Common myeloid progenitor, CD34-positive (primary cell): ENCODE data around the gene EIF2D.

Source experiments
- CTCF ChIA-PET: fragments of 350-600 bp; sonication (Branson Sonifier 250); formaldehyde crosslinking; loops from one replicate; lab custom pipeline; 2021; ENCODE audit warnings: antibody characterized with exemption; lab: Charles Lee
- POLR2A ChIA-PET: fragments of 350-600 bp; sonication (Branson Sonifier 250); formaldehyde crosslinking; loops from one replicate; lab custom pipeline; 2021; ENCODE audit warnings: antibody characterized with exemption; lab: Charles Lee
- DNase-seq, 3 donors: peaks; one replicate each; pipeline versions ENCODE4 v3.0.0 to v3.0.0-alpha.2; 2013
- H3K27ac ChIP-seq, 2 experiments: 1 replicate in 1 of 2; 2 replicates in 1 of 2; pipeline ENCODE4 v1.7.0; 2013; ENCODE audit warnings: inconsistent platforms in 2 of 2, low read length in 2 of 2, mild to moderate bottlenecking in 2 of 2, low read depth in 1 of 2, moderate library complexity in 1 of 2; ENCODE audit not compliant: severe bottlenecking in 2 of 2, insufficient read depth in 1 of 2, poor library complexity in 1 of 2
- H3K27me3 ChIP-seq, 5 experiments: replicated peaks in 2 of 5; 1 replicate in 3 of 5; 2 replicates in 2 of 5; pipeline versions ENCODE4 v1.6.1 to v1.7.0; 2013; ENCODE audit warnings: low read length in 4 of 5, mild to moderate bottlenecking in 2 of 5, moderate library complexity in 2 of 5, inconsistent platforms in 1 of 5; ENCODE audit not compliant: insufficient read depth in 5 of 5, control insufficient read depth in 4 of 5
- H3K36me3 ChIP-seq, 4 experiments: 1 replicate in 2 of 4; 2 replicates in 2 of 4; pipeline versions ENCODE4 v1.6.1 to v1.7.0; 2013; ENCODE audit warnings: low read length in 3 of 4, control low read depth in 1 of 4, mild to moderate bottlenecking in 1 of 4; ENCODE audit not compliant: control insufficient read depth in 4 of 4, insufficient read depth in 4 of 4
- H3K4me1 ChIP-seq, 4 experiments: 1 replicate in 3 of 4; 2 replicates in 1 of 4; pipeline versions ENCODE4 v1.6.1 to v1.7.1; 2013; ENCODE audit warnings: low read length in 3 of 4, mild to moderate bottlenecking in 3 of 4, control low read depth in 1 of 4, inconsistent platforms in 1 of 4, moderate library complexity in 1 of 4; ENCODE audit not compliant: control insufficient read depth in 4 of 4, insufficient read depth in 4 of 4; ENCODE audit errors: control extremely low read depth in 1 of 4
- H3K4me3 ChIP-seq, 7 experiments: 1 replicate in 4 of 7; 2 replicates in 3 of 7; pipeline versions ENCODE4 v1.5.1 to v1.7.0; 2013; ENCODE audit warnings: mild to moderate bottlenecking in 7 of 7, low read length in 6 of 7, moderate library complexity in 6 of 7, inconsistent platforms in 2 of 7, low read depth in 2 of 7, control low read depth in 1 of 7; ENCODE audit not compliant: insufficient read depth in 4 of 7, control insufficient read depth in 1 of 7; ENCODE audit errors: extremely low read depth in 1 of 7
- H3K9me3 ChIP-seq, 5 experiments: 1 replicate in 4 of 5; 2 replicates in 1 of 5; pipeline versions ENCODE4 v1.6.1 to v1.7.1; 2013; ENCODE audit warnings: low read length in 4 of 5, mild to moderate bottlenecking in 2 of 5, inconsistent platforms in 1 of 5, low read depth in 1 of 5, moderate library complexity in 1 of 5; ENCODE audit not compliant: control insufficient read depth in 4 of 5, insufficient read depth in 2 of 5; ENCODE audit errors: control extremely low read depth in 1 of 5
- WGBS: methylation state at CpG from one replicate; pipeline ENCODE4 v1.1.5; 2013; ENCODE audit not compliant: insufficient coverage; 5-methylcytosine and 5-hydroxymethylcytosine counted together

Gene EIF2D

GRCh38 chr1:206575894-206576737, 36.1 kb downstream of the EIF2D start:
- Histone ChIP-seq H3K9me3 (no peaks in the 10 kb centered on the region), H3K4me3 (peak overlapping the region in 3 of 7 experiments; percentile 6 to 58 (median 40)), H3K4me1 (peaks cover 32 to 80% (median 57%) of the 10 kb centered on the region in 4 experiments), H3K36me3 (peaks cover 3 to 19% (median 3%) of the 10 kb centered on the region in 4 experiments), H3K27ac (peak overlapping the region; percentile 25 to 88), H3K27me3 (no peaks in the 10 kb centered on the region)
- ChIA-PET CTCF (interaction anchor here (0.7 to 19.1 kb wide), 11 partner anchors 8 to 86 kb away, joined by 3 to 395 read pairs (median 4); no protein-coding TSS in a partner anchor), POLR2A (no interaction called here)
- DNase-seq = no peak
- 94% methylated on average over 2 of the region's 3 CpGs for WGBS

DNA sequence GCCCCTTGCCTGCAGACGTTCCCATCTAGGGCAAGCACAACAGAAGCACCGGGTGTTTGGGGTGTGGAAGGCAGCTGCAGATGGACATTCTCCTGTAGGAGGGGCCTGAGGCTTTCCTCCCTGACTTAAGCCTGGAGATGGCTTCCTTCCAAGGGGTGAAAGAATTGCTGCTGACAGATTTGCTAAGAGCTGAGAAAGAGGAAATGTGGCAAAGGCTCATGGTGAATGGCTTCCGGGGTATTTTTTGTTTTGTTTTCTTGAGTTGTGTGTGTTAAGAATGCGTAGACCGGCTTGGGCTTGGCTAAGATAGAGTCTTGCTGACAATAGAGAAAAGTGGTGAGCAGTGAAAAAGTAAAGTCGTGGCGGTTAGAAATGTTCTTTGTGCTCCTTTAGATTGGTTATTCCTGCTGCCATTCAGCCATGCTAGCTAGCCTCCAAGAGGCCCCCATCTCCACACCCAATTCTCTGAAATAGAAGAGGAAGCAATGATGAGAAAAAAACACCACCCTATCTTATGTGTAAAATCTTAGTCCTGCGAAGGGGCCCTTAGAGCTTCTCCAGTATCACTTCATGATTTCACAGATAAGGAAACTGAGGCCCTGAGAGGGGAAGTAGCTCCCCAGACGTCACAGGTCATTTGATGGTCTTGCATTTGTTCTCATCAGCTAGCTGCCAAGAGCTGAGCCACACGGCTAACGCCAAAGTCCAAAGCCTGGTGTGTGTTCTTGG, 36.9 kb downstream of the EIF2D start:
- peak overlapping the region; percentile 25 to 88 for H3K27ac ChIP-seq
- peak overlapping the region in 4 of 7 experiments; percentile 23 to 58 (median 36) for H3K4me3 ChIP-seq
- H3K4me1 ChIP-seq = peaks cover 25 to 72% (median 49%) of the 10 kb centered on the region in 4 experiments
- no peaks in the 10 kb centered on the region for H3K9me3 ChIP-seq
- DNase-seq = peak; percentile 84 to 93 (median 92)
- no peaks in the 10 kb centered on the region for H3K27me3 ChIP-seq
- ChIA-PET CTCF (interaction anchor here (0.7 to 19.1 kb wide), 11 partner anchors 9 to 85 kb away, joined by 3 to 395 read pairs (median 4); no protein-coding TSS in a partner anchor), POLR2A (no interaction called here)
- peaks cover 3 to 17% (median 3%) of the 10 kb centered on the region in 4 experiments for H3K36me3 ChIP-seq
- WGBS = 10% methylated on average over 6 of the region's 11 CpGs

GRCh38 chr1:206573762-206574161, 38.5 kb downstream of the EIF2D start:
- no peaks in the 10 kb centered on the region for H3K9me3 ChIP-seq
- WGBS = 100% methylated on average over 4 of the region's 4 CpGs
- DNase-seq = no peak
- CTCF ChIA-PET = interaction anchor here (1.4 to 19.1 kb wide), 3 partner anchors 14 to 84 kb away, joined by 3 to 395 read pairs (median 7); no protein-coding TSS in a partner anchor
- H3K4me3 ChIP-seq = no peak overlapping the region
- POLR2A ChIA-PET = no interaction called here
- H3K27ac ChIP-seq = no peak overlapping the region
- peaks cover 3 to 23% (median 8%) of the 10 kb centered on the region in 4 experiments for H3K36me3 ChIP-seq
- H3K4me1 ChIP-seq = peaks cover 16 to 58% (median 34%) of the 10 kb centered on the region in 4 experiments
- H3K27me3 ChIP-seq = no peaks in the 10 kb centered on the region

- Histone ChIP-seq H3K27ac (no peak overlapping the region), H3K36me3 (peaks cover 3 to 28% (median 10%) of the 10 kb centered on the region in 4 experiments), H3K27me3 (no peaks in the 10 kb centered on the region), H3K4me1 (peaks cover 16 to 53% (median 33%) of the 10 kb centered on the region in 4 experiments), H3K9me3 (no peaks in the 10 kb centered on the region), H3K4me3 (no peak overlapping the region)
- 95% methylated on average over 4 of the region's 4 CpGs for WGBS
- POLR2A ChIA-PET = no interaction called here
- DNase-seq = no peak
- CTCF ChIA-PET = interaction anchor here (1.4 to 19.1 kb wide), 4 partner anchors 10 to 84 kb away, joined by 3 to 395 read pairs (median 10); no protein-coding TSS in a partner anchor
These were observed 38.9 kb downstream of the EIF2D start for GRCh38 chr1:206573319-206573718.

DNA sequence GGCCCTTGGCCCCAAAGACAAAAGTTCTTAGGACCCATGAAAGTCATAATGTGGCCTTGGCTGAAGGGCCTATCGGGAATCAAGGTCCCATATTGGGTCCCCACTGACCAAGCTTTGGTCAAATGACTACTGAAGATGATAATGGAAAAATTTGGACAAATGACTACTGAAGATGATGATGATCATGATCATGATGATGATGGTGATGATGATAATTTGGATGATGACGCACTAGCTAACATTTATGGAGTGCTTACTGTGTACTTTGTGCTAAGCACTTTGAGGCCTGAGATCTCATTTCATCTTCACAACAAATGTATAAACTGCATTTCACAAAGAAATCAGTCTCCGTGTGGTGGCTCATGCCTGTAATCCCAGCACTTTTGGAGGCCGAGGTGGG, 39.4 kb downstream of the EIF2D start:
- no peak for DNase-seq
- Histone ChIP-seq H3K27me3 (no peaks in the 10 kb centered on the region), H3K9me3 (no peaks in the 10 kb centered on the region), H3K4me1 (peaks cover 17 to 48% (median 35%) of the 10 kb centered on the region in 4 experiments), H3K36me3 (peaks cover 3 to 33% (median 14%) of the 10 kb centered on the region in 4 experiments), H3K4me3 (no peak overlapping the region), H3K27ac (no peak overlapping the region)
- CTCF ChIA-PET = interaction anchor here (1.0 to 19.1 kb wide), 5 partner anchors 10 to 188 kb away, joined by 3 to 395 read pairs (median 6); no protein-coding TSS in a partner anchor
- POLR2A ChIA-PET = no interaction called here
- 96% methylated on average over 3 of the region's 4 CpGs for WGBS

DNA sequence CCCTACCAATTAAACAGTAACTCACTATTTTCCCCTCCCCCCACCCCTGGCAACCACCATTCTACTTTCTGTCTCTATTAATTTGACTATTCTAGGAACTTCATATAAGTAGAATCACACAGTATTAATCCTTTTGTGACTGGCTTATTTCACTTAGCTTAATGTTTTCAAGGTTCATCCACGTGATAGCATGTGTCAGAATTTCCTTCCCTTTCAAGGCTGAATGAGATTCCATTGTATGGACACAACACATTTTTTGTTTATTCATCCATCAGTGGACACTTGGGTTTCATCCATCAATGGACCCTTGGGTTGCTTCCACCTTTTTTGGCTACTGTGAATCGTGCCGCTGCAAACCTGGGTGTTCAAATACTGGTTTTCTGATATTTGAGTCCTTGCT, 41.7 kb downstream of the EIF2D start:
- Histone ChIP-seq H3K36me3 (peaks cover 5 to 47% (median 23%) of the 10 kb centered on the region in 4 experiments), H3K4me3 (no peak overlapping the region), H3K9me3 (no peaks in the 10 kb centered on the region), H3K27me3 (no peaks in the 10 kb centered on the region), H3K27ac (no peak overlapping the region), H3K4me1 (peaks cover 19 to 36% (median 31%) of the 10 kb centered on the region in 4 experiments)
- 94% methylated on average over 2 of the region's 3 CpGs for WGBS
- DNase-seq = no peak
- ChIA-PET POLR2A (no interaction called here), CTCF (interaction anchor here (1.3 to 21.6 kb wide), 2 partner anchors 10 to 25 kb away, joined by 5 to 395 read pairs; no protein-coding TSS in a partner anchor)
